NCI-H748 (cell line): Measurements from ENCODE around the gene AKR1C1.
"Not testable (repeated sequence)": the region's sequence is repeated elsewhere in the genome, so short reads cannot be mapped to it uniquely, and the experiment has no call there.

ENCODE experiments used
- DNase-seq: peaks from one replicate; lab custom pipeline; 2025; ENCODE audit not compliant: unreplicated experiment; lab: John Stamatoyannopoulos, UW

The AKR1C1 gene

GRCh38 chr10:4982764-4983226 lies 19.6 kb downstream of the AKR1C1 start:
- DNase-seq = no peak

- DNase-seq = no peak
Measured at GRCh38 chr10:4983615-4984216, 20.5 kb downstream of the AKR1C1 start.

- DNase-seq = no peak
Measured at GRCh38 chr10:4984223-4984622, 21.0 kb downstream of the AKR1C1 start.

GRCh38 chr10:4984971-4985594 lies 21.9 kb downstream of the AKR1C1 start:
- DNase-seq = no peak

- DNase-seq = not testable (repeated sequence)
Measured at GRCh38 chr10:4988000-4988641, 24.9 kb downstream of the AKR1C1 start.

GRCh38 chr10:4990217-4990616 lies 27.0 kb downstream of the AKR1C1 start:
- no peak for DNase-seq

- not testable (repeated sequence) for DNase-seq
Measured at GRCh38 chr10:4991463-4991862, 28.2 kb downstream of the AKR1C1 start.

GRCh38 chr10:4992564-4992963 lies 29.3 kb downstream of the AKR1C1 start:
- DNase-seq = not testable (repeated sequence)

- DNase-seq = not testable (repeated sequence)
Measured at GRCh38 chr10:4994260-4994659, 31.0 kb downstream of the AKR1C1 start.

- DNase-seq = no peak
Measured at GRCh38 chr10:4998671-4999070, 35.5 kb downstream of the AKR1C1 start.

GRCh38 chr10:5002013-5002727 lies 39.0 kb downstream of the AKR1C1 start:
- peak; percentile 10 for DNase-seq

- peak; percentile 35 for DNase-seq
Measured at GRCh38 chr10:5003127-5004029, 40.2 kb downstream of the AKR1C1 start, which contains the start of gene AKR1C2. AKR1C2 (minus strand) TSS chr10:5003857; CDS start chr10:5003835, 22 bp downstream.

GRCh38 chr10:5004030-5004385 lies 40.8 kb downstream of the AKR1C1 start:
- not testable (repeated sequence) for DNase-seq

GRCh38 chr10:5004501-5004900 lies 41.3 kb downstream of the AKR1C1 start:
- DNase-seq = not testable (repeated sequence)

GRCh38 chr10:5008857-5009548 lies 45.8 kb downstream of the AKR1C1 start:
- DNase-seq = peak; percentile 42

GRCh38 chr10:5010043-5010442 lies 46.8 kb downstream of the AKR1C1 start:
- DNase-seq = peak; percentile 8

- DNase-seq = not testable (repeated sequence)
Measured at GRCh38 chr10:5011392-5011791, 48.2 kb downstream of the AKR1C1 start.

GRCh38 chr10:5012595-5012994 lies 49.4 kb downstream of the AKR1C1 start:
- no peak for DNase-seq

- peak; percentile 9 for DNase-seq
Measured at GRCh38 chr10:5013385-5013784, 50.2 kb downstream of the AKR1C1 start.
